ENCODE data around the gene FAM221A. TPM values are rescaled to one million over a fixed set of nuclear protein-coding genes. Genes with fewer than 3 reads are reported as not detected.
A peak's percentile ranks its signal among the peaks of the same experiment; 100 is the strongest.

The FAM221A gene, protein sequence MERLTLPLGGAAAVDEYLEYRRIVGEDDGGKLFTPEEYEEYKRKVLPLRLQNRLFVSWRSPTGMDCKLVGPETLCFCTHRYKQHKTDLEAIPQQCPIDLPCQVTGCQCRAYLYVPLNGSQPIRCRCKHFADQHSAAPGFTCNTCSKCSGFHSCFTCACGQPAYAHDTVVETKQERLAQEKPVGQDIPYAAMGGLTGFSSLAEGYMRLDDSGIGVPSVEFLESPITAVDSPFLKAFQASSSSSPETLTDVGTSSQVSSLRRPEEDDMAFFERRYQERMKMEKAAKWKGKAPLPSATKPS
- 10 to 100 TPM; 12.9 to 28.2 (median 14.9) TPM for total RNA-seq

DNA sequence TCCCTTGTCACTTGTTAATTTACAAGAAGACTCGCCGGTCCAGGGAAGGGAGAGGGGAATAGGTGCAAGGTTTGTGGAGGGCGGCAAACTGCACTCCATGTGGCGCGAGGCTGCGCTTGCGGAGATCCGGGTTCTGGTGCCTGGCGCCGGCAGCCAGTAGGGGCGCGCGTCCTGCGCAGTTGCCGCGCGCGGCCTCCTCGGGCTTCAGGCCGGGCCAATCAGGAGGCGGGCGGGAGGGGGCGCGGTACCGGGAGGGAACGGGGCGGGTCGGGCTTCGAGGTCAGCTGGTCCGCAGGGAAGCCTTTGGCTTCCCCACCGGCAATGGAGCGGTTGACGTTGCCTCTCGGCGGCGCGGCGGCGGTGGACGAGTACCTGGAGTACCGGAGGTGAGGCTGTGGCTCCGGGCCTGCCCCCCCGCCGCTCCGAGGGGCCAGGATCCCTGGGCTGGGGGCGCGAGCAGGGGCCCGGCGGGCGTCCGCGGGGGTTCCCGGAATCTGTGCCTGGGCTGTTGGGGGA, at the start of gene FAM221A:
FAM221A (plus strand) TSS at position 302 of the 516 bp plus-strand sequence; CDS start at position 322, 20 bp downstream.
- WGBS, 2 donors = 2 to 3% methylated on average over 13 to 20 of the region's 53 CpGs
- DNase-seq = peak; percentile 90 to 93
- Histone ChIP-seq H3K4me1 (peaks cover 0 to 6% of the 10 kb centered on the region in 2 donors), H3K27ac (peak within 1 kb of the TSS; percentile 41 to 70 (median 67)), H3K9me3 (no peaks in the 10 kb centered on the region), H3K36me3 (no peaks in the 10 kb centered on the region), H3K4me3 (replicated peaks in 1 of 3) (peak within 1 kb of the TSS; percentile 58 to 73 (median 59)), H3K27me3 (no peaks in the 10 kb centered on the region)
- intact Hi-C loops (cut with DNase I) = loop anchor here (5.0 kb wide), 1 partner anchor 83 kb away; the partner anchor contains the start of gene CCDC126
- TF ChIP-seq, protein P1, sequence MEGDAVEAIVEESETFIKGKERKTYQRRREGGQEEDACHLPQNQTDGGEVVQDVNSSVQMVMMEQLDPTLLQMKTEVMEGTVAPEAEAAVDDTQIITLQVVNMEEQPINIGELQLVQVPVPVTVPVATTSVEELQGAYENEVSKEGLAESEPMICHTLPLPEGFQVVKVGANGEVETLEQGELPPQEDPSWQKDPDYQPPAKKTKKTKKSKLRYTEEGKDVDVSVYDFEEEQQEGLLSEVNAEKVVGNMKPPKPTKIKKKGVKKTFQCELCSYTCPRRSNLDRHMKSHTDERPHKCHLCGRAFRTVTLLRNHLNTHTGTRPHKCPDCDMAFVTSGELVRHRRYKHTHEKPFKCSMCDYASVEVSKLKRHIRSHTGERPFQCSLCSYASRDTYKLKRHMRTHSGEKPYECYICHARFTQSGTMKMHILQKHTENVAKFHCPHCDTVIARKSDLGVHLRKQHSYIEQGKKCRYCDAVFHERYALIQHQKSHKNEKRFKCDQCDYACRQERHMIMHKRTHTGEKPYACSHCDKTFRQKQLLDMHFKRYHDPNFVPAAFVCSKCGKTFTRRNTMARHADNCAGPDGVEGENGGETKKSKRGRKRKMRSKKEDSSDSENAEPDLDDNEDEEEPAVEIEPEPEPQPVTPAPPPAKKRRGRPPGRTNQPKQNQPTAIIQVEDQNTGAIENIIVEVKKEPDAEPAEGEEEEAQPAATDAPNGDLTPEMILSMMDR (IDR thresholded peaks at IDR 0.05) = peak; percentile 48 to 92 (median 71)
- peak in 1 of 2 donors; percentile 43 for TF ChIP-seq POLR2A (IDR thresholded peaks at IDR 0.05)

DNA sequence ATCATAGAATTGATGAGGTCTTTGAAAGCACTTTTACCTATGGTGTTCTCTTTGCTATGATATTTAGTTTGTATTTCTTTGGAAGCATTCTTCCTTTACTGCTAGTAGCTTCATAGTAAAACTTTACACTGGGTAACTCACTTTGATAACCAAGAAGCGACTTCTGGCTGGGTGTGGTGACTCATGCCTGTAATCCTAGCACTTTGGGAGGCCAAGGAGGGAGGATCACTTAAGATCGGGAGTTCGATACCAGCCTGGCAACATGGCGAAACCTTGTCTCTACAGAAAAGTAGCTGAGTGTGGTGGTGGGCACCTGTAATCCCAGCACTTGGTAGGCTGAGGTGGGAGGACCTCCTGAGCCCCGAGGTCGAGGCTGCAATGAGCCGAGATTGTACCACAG, 46.6 kb upstream of the FAM221A start:
- DNase-seq = no peak
- H3K27ac ChIP-seq = no peak overlapping the region
- intact Hi-C loops (cut with DNase I) = no loop called here
- H3K27me3 ChIP-seq = no peaks in the 10 kb centered on the region
- H3K4me3 ChIP-seq (replicated peaks in 1 of 3) = no peak overlapping the region
- WGBS, 2 donors = 96 to 98% methylated on average over 7 of the region's 7 CpGs
- H3K36me3 ChIP-seq = no peaks in the 10 kb centered on the region
- no peaks in the 10 kb centered on the region for H3K4me1 ChIP-seq
- TF ChIP-seq, protein P1 (IDR thresholded peaks at IDR 0.05) = no peak
- TF ChIP-seq POLR2A (IDR thresholded peaks at IDR 0.05) = no peak
- H3K9me3 ChIP-seq = no peaks in the 10 kb centered on the region

DNA sequence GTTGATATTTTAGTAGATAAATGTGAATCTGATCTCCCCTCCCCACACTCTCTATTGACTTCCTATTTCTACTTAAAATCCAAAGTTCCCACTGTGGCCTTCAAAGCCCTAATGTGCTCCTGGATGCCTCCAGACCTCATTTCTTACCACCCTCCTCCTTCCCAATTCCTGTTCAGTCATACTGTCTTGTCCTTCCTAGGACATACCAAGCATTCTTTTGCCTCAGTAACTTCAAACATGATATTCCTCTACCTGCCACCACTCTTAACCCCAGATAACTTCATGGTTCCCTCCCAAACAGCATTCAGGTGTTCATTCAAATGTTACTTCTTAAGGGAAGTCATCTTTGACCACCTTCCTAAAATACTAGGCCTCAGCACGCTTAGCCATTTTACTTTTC, 34.2 kb upstream of the FAM221A start:
- intact Hi-C loops (cut with DNase I) = no loop called here
- Histone ChIP-seq H3K9me3 (no peaks in the 10 kb centered on the region), H3K36me3 (no peaks in the 10 kb centered on the region), H3K4me3 (replicated peaks in 1 of 3) (no peak overlapping the region), H3K27ac (no peak overlapping the region), H3K27me3 (no peaks in the 10 kb centered on the region), H3K4me1 (no peaks in the 10 kb centered on the region)
- 98 to 100% methylated on average over 1 of the region's 1 CpG for WGBS, 2 donors
- TF ChIP-seq, protein P1 (IDR thresholded peaks at IDR 0.05) = no peak
- TF ChIP-seq POLR2A (IDR thresholded peaks at IDR 0.05) = no peak
- no peak for DNase-seq

DNA sequence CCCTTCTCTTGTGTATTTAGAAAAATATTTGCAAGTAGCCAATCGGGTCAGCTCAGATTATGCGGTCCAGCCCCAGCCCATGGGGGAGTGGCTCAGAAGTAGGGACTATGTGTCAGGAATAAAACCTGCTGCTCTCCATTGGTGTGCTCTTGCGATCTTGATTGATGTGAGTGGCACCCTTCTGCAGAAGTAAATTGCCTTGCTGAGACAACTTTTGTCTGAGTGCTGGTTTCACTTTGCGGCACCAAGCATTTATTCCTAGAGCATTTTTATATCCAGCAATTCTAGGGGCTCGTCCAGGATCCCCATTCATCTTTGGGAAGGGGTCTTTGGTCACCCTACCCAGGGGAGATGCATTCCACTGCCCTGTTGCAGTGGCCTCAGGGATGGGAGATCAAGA, 26.1 kb upstream of the FAM221A start:
- Histone ChIP-seq H3K36me3 (no peaks in the 10 kb centered on the region), H3K27ac (no peak overlapping the region), H3K4me1 (no peaks in the 10 kb centered on the region), H3K9me3 (no peaks in the 10 kb centered on the region), H3K27me3 (no peaks in the 10 kb centered on the region), H3K4me3 (replicated peaks in 1 of 3) (no peak overlapping the region)
- intact Hi-C loops (cut with DNase I) = no loop called here
- no peak for DNase-seq
- TF ChIP-seq, protein P1 (IDR thresholded peaks at IDR 0.05) = no peak
- no peak for TF ChIP-seq POLR2A (IDR thresholded peaks at IDR 0.05)
- WGBS, 2 donors = 83 to 85% methylated on average over 5 of the region's 5 CpGs

DNA sequence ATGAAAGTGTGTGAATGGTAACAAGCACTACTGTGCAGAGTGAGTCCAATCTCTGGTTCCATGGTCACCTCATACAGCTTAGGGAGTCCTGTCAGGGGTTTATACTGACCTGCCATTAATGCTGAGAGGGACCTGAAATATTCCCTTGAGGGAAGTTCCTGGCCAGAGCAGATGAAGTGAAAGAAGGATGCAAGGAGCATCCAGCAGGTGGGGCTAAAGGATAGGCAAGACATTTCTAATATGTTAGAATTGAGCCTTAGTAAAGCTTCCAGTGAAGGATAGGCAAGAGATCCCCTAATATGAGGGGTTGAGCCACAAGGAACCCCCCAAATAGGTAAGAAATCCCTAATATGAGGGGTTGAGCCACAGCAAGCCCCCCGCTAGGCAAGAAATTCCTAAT, 25.5 kb upstream of the FAM221A start:
- H3K27ac ChIP-seq = no peak overlapping the region

More for the DNA sequence above, 25.5 kb upstream of the FAM221A start:
- intact Hi-C loops (cut with DNase I) = no loop called here
- Histone ChIP-seq H3K27me3 (no peaks in the 10 kb centered on the region), H3K4me1 (no peaks in the 10 kb centered on the region), H3K4me3 (replicated peaks in 1 of 3) (no peak overlapping the region), H3K36me3 (no peaks in the 10 kb centered on the region), H3K9me3 (no peaks in the 10 kb centered on the region)
- 0 to 60% methylated on average over 1 of the region's 1 CpG for WGBS, 2 donors
- TF ChIP-seq, protein P1 (IDR thresholded peaks at IDR 0.05) = peak in 2 of 6 experiments; percentile 34 to 38
- no peak for TF ChIP-seq POLR2A (IDR thresholded peaks at IDR 0.05)
- peak in 1 of 2 donors; percentile 34 for DNase-seq

Measured in thyroid gland (tissue), 4 donors.